HG02970 (cell line): ENCODE measurements around the gene XYLB.
"Not testable (repeated sequence)": the region's sequence is repeated elsewhere in the genome, so short reads cannot be mapped to it uniquely, and the experiment has no call there.

Experiments used
- ATAC-seq: cut with Tn5 transposase; IDR thresholded peaks from one replicate; pipeline ENCODE4 v1.9.1; 2021; ENCODE audit warnings: mild to moderate bottlenecking, moderate library complexity, moderate number of reproducible peaks; ENCODE audit not compliant: unreplicated experiment, low FRiP score

Gene XYLB

GRCh38 chr3:38386992-38387750 lies 40.6 kb downstream of the XYLB start:
- ATAC-seq: no peak

- no peak for ATAC-seq
Measured at GRCh38 chr3:38387862-38388261, 41.3 kb downstream of the XYLB start.

GRCh38 chr3:38392604-38393163 lies 46.1 kb downstream of the XYLB start:
- no peak for ATAC-seq

GRCh38 chr3:38396239-38396638 lies 49.7 kb downstream of the XYLB start:
- no peak for ATAC-seq

- no peak for ATAC-seq
Measured at GRCh38 chr3:38396861-38397260, 50.3 kb downstream of the XYLB start.

- no peak for ATAC-seq
Measured at GRCh38 chr3:38397320-38397719, 50.7 kb downstream of the XYLB start.

- no peak for ATAC-seq
Measured at GRCh38 chr3:38401246-38401962, 54.8 kb downstream of the XYLB start.

GRCh38 chr3:38404286-38404685 lies 57.7 kb downstream of the XYLB start:
- no peak for ATAC-seq

GRCh38 chr3:38411591-38411990 lies 65.0 kb downstream of the XYLB start:
- no peak for ATAC-seq

- not testable (repeated sequence) for ATAC-seq
Measured at GRCh38 chr3:38420758-38421157, 74.2 kb downstream of the XYLB start.

GRCh38 chr3:38421679-38422336 lies 75.2 kb downstream of the XYLB start:
- no peak for ATAC-seq

GRCh38 chr3:38426798-38427426 lies 80.3 kb downstream of the XYLB start:
- not testable (repeated sequence) for ATAC-seq

- ATAC-seq: not testable (repeated sequence)
Measured at GRCh38 chr3:38432871-38433658, 86.5 kb downstream of the XYLB start.

GRCh38 chr3:38433661-38434060 lies 87.1 kb downstream of the XYLB start:
- not testable (repeated sequence) for ATAC-seq

GRCh38 chr3:38438436-38439069 lies 92.0 kb downstream of the XYLB start:
- not testable (repeated sequence) for ATAC-seq

- not testable (repeated sequence) for ATAC-seq
Measured at GRCh38 chr3:38443205-38443604, 96.6 kb downstream of the XYLB start.

- no peak for ATAC-seq
Measured at GRCh38 chr3:38446085-38446686, 99.6 kb downstream of the XYLB start.

- ATAC-seq: no peak
Measured at GRCh38 chr3:38446812-38447211, 100.2 kb downstream of the XYLB start.

- ATAC-seq: no peak
Measured at GRCh38 chr3:38450853-38451252, 104.3 kb downstream of the XYLB start.
